K562 (cell line): Measurements from ENCODE around the gene HSPA1L. TPM values are rescaled to one million over a fixed set of nuclear protein-coding genes. Genes with fewer than 3 reads are reported as not detected.

Source experiments
- ADNP ChIP-seq: fragments of 200-800 bp; sonication (Bioruptor generic); IDR thresholded peaks from 2 replicates; pipeline ENCODE4 v1.6.1; 2016; ENCODE audit warnings: missing genetic modification characterization, missing compliant biosample characterization
- BHLHE40 ChIP-seq: IDR thresholded peaks from 2 replicates; pipeline ENCODE4 v1.6.1; 2011; ENCODE audit warnings: low read length, improper control_type of control experiment
- BRCA1 ChIP-seq, 2 experiments: fragments of 450-650 bp in 1 of 2; sonication (generic) in 1 of 2; formaldehyde crosslinking in 1 of 2; IDR thresholded peaks; 2 replicates each; pipeline versions ENCODE4 v1.5.0 to v1.6.1; 2017 to 2020; ENCODE audit warnings: mild to moderate bottlenecking in 1 of 2, missing genetic modification reagents in 1 of 2
- FOS ChIP-seq: IDR thresholded peaks from 3 replicates; pipeline ENCODE4 v1.6.1; 2011; ENCODE audit not compliant: insufficient read length; ENCODE audit errors: extremely low read depth
- GMEB1 ChIP-seq: fragments of 250-450 bp; sonication (Bioruptor Pico); IDR thresholded peaks from 2 replicates; pipeline ENCODE4 v1.4.0; 2020; ENCODE audit warnings: mild to moderate bottlenecking
- JUND ChIP-seq, 2 experiments: IDR thresholded peaks; 2 replicates in 1 of 2; 3 replicates in 1 of 2; pipeline ENCODE4 v1.6.1; 2011; ENCODE audit warnings: borderline replicate concordance in 2 of 2, low read depth in 2 of 2, low read length in 2 of 2, improper control_type of control experiment in 1 of 2, missing biosample characterization in 1 of 2, missing genetic modification characterization in 1 of 2, missing genetic modification reagents in 1 of 2
- KLF10 ChIP-seq: fragments of 250-450 bp; sonication (Bioruptor Pico); IDR thresholded peaks from 2 replicates; pipeline ENCODE4 v1.6.1; 2021; ENCODE audit warnings: matching md5 sums
- PTBP1 ChIP-seq: fragments of 200-400 bp; formaldehyde crosslinking; IDR thresholded peaks from 2 replicates; pipeline ENCODE4 v1.6.1; 2017; ENCODE audit warnings: low read depth, low read length
- RFX7 ChIP-seq: fragments of 250-450 bp; sonication (Bioruptor Pico); IDR thresholded peaks from 2 replicates; pipeline ENCODE4 v1.5.1; 2021; ENCODE audit warnings: mild to moderate bottlenecking
- SREBF1 ChIP-seq: fragments of 150-350 bp; IDR thresholded peaks from 2 replicates; pipeline ENCODE4 v1.6.1; 2014; ENCODE audit warnings: antibody characterized with exemption, low read depth, low read length, borderline replicate concordance
- YBX1 ChIP-seq: fragments of 450-650 bp; IDR thresholded peaks from 2 replicates; pipeline ENCODE4 v1.7.1; 2016; ENCODE audit warnings: mild to moderate bottlenecking
- ZBTB12 ChIP-seq: fragments of 250-450 bp; sonication (Bioruptor Pico); IDR thresholded peaks from 2 replicates; pipeline ENCODE4 v1.4.0; 2020
- ZBTB26 ChIP-seq: fragments of 450-650 bp; formaldehyde crosslinking; IDR thresholded peaks from 2 replicates; pipeline ENCODE4 v1.4.0; 2022; ENCODE audit warnings: missing genetic modification characterization
- ZNF134 ChIP-seq: fragments of 250-450 bp; sonication (Bioruptor Pico); conservative IDR thresholded peaks from 2 replicates; pipeline ENCODE4 v1.4.0; 2020
- ZNF212 ChIP-seq: fragments of 450-650 bp; formaldehyde crosslinking; IDR thresholded peaks from 2 replicates; pipeline ENCODE4 v1.4.0; 2020; ENCODE audit warnings: mild to moderate bottlenecking
- ZNF263 ChIP-seq: sonication (generic); formaldehyde crosslinking; IDR thresholded peaks from 2 replicates; pipeline ENCODE4 v1.8.0; 2022; ENCODE audit warnings: mild to moderate bottlenecking, missing genetic modification reagents, borderline replicate concordance
- ZNF3 ChIP-seq: fragments of 250-450 bp; sonication (Bioruptor Pico); IDR thresholded peaks from 2 replicates; pipeline ENCODE4 v1.5.0; 2021; ENCODE audit warnings: mild to moderate bottlenecking, moderate library complexity
- polyA plus RNA-seq, 8 experiments: library from polyadenylated mRNA; depleted of rRNA in 4 of 8; stranded (reverse) in 5 of 8; unstranded in 3 of 8; fragments of >200 nt; fragmentation: Nextera tagmentation in 2 of 8; fragmentation: Illumina TruSeq in 1 of 8; extraction: Ambion mirVana in 2 of 8; extraction: Trizol in 1 of 8; gene quantifications; 2 replicates each; pipeline versions ENCODE4 v1.2.1 to v1.2.3, GENCODE V29; 2011 to 2014; ENCODE audit warnings: inconsistent platforms in 1 of 8, missing spikeins in 1 of 8
- total RNA-seq, 7 experiments: library from RNA; depleted of rRNA in 6 of 7; stranded (reverse); fragments of >200 nt in 6 of 7; fragmentation: Illumina TruSeq in 2 of 7; extraction: Trizol in 2 of 7; gene quantifications; 2 replicates each; pipeline versions ENCODE4 v1.2.1 to v1.2.3, GENCODE V29; 2011 to 2021; ENCODE audit warnings: low replicate concordance in 1 of 7
- TF ChIP-seq, protein P1 (sequence below): fragments of 250-450 bp; sonication (Bioruptor Pico); IDR thresholded peaks from 2 replicates; pipeline ENCODE4 v1.9.0; 2021; ENCODE audit warnings: mild to moderate bottlenecking
- TF ChIP-seq, protein P2 (sequence below): fragments of 250-450 bp; sonication (Bioruptor Pico); IDR thresholded peaks from 2 replicates; pipeline ENCODE4 v1.8.0; 2022; ENCODE audit warnings: moderate library complexity, mild to moderate bottlenecking, inconsistent platforms
- TF ChIP-seq, protein P3 (sequence below): fragments of 450-650 bp; formaldehyde crosslinking; IDR thresholded peaks from 2 replicates; pipeline ENCODE4 v1.4.0; 2022; ENCODE audit warnings: missing genetic modification characterization

HSPA1L gene
- total and polyA plus RNA-seq, 9 of the 15 experiments (the other 6 are each of a cell fraction or from before 2014, with no cell fraction given): 0.14 to 2.1 (median 1.3) TPM

DNA sequence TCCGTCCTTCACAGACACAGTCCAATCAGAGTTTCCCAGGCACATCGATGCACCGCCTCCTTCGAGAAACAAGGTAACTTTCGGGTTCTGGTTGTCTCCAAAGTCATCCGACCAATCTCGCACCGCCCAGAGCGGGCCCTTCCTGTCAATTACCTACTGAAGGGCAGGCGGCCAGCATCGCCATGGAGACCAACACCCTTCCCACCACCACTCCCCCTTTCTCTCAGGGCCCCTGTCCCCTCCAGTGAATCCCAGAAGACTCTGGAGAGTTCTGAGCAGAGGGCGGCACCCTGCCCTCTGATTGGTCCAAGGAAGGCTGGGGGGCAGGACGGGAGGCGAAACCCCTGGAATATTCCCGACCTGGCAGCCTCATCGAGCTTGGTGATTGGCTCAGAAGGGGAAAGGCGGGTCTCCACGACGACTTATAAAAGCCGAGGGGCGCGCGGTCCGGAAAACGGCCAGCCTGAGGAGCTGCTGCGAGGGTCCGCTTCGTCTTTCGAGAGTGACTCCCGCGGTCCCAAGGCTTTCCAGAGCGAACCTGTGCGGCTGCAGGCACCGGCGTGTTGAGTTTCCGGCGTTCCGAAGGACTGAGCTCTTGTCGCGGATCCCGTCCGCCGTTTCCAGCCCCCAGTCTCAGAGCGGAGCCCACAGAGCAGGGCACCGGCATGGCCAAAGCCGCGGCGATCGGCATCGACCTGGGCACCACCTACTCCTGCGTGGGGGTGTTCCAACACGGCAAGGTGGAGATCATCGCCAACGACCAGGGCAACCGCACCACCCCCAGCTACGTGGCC lies 12.4 kb upstream of the HSPA1L start, which contains the start of gene HSPA1B (continued):
- TF ChIP-seq, protein P1, sequence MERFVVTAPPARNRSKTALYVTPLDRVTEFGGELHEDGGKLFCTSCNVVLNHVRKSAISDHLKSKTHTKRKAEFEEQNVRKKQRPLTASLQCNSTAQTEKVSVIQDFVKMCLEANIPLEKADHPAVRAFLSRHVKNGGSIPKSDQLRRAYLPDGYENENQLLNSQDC (CRISPR knock-in tag): peak; percentile 92
- TF ChIP-seq ZBTB12 (CRISPR knock-in tag) (peak; percentile 45; the same call in 1 of the 2 replicates), SREBF1 (peak; percentile 78; the same call in 1 of the 2 replicates), JUND (IDR thresholded peaks at IDR 0.05; ENCODE audit: borderline replicate concordance, low read depth, low read length) (no peak; the same call in 1 of the 2 replicates), JUND (tag; IDR thresholded peaks at IDR 0.05; ENCODE audit: borderline replicate concordance, low read depth, low read length) (no peak; the same call in 2 of the 3 replicates), ZNF212 (CRISPR knock-in tag) (no peak), ZNF3 (CRISPR knock-in tag) (no peak), BHLHE40 (peak; percentile 53), RFX7 (CRISPR knock-in tag) (no peak; the same call in 1 of the 2 replicates), ZBTB26 (CRISPR knock-in tag) (peak; percentile 90), ZNF263 (no peak; the same call in 1 of the 2 replicates), YBX1 (no peak), ZNF134 (CRISPR knock-in tag) (peak; percentile 40; the same call in 1 of the 2 replicates), FOS (peak; percentile 86), ADNP (no peak), GMEB1 (CRISPR knock-in tag) (no peak), KLF10 (CRISPR knock-in tag) (no peak), BRCA1 (IDR thresholded peaks at IDR 0.05) (no peak), BRCA1 (CRISPR knock-in tag; IDR thresholded peaks at IDR 0.05) (no peak), PTBP1 (no peak)
- TF ChIP-seq, protein P2, sequence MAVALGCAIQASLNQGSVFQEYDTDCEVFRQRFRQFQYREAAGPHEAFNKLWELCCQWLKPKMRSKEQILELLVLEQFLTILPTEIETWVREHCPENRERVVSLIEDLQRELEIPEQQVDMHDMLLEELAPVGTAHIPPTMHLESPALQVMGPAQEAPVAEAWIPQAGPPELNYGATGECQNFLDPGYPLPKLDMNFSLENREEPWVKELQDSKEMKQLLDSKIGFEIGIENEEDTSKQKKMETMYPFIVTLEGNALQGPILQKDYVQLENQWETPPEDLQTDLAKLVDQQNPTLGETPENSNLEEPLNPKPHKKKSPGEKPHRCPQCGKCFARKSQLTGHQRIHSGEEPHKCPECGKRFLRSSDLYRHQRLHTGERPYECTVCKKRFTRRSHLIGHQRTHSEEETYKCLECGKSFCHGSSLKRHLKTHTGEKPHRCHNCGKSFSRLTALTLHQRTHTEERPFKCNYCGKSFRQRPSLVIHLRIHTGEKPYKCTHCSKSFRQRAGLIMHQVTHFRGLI (CRISPR knock-in tag): no peak
- TF ChIP-seq, protein P3, sequence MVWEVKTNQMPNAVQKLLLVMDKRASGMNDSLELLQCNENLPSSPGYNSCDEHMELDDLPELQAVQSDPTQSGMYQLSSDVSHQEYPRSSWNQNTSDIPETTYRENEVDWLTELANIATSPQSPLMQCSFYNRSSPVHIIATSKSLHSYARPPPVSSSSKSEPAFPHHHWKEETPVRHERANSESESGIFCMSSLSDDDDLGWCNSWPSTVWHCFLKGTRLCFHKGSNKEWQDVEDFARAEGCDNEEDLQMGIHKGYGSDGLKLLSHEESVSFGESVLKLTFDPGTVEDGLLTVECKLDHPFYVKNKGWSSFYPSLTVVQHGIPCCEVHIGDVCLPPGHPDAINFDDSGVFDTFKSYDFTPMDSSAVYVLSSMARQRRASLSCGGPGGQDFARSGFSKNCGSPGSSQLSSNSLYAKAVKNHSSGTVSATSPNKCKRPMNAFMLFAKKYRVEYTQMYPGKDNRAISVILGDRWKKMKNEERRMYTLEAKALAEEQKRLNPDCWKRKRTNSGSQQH: peak; percentile 93
